Hepatocyte (in vitro differentiated cells): ENCODE data around the gene HSD17B8.

Experiments
- EZH2 ChIP-seq: fragments of 200-600 bp; sonication (generic); IDR thresholded peaks from 2 replicates; pipeline ENCODE4 v1.6.1; 2016; ENCODE audit warnings: antibody characterized with exemption, mild to moderate bottlenecking, borderline replicate concordance
- EZH2phosphoT487 ChIP-seq: fragments of 200-600 bp; sonication (generic); IDR thresholded peaks from one replicate; pipeline ENCODE4 v1.6.1; 2018; ENCODE audit warnings: antibody characterized with exemption, mild to moderate bottlenecking, low read depth, moderate library complexity; ENCODE audit not compliant: unreplicated experiment, severe bottlenecking
- TF ChIP-seq, protein P1 (sequence below): fragments of 200-600 bp; sonication (generic); IDR thresholded peaks from 2 replicates; pipeline ENCODE4 v1.5.1; 2016; ENCODE audit warnings: antibody characterized with exemption, mild to moderate bottlenecking; ENCODE audit not compliant: poor library complexity

DNA sequence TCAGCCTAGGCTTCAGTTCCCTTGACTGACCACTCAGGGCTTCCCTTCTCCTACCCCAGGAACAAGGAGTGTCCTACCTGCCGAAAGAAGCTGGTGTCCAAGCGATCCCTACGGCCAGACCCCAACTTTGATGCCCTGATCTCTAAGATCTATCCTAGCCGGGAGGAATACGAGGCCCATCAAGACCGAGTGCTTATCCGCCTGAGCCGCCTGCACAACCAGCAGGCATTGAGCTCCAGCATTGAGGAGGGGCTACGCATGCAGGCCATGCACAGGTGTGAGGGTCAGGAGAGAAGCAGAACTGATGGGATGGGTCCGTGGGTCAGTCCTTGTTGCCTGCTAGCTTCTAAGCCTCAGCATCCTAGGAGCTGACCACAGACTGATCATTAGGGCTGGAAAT is 5.4 kb downstream of the HSD17B8 start:
- TF ChIP-seq EZH2 = no peak
- no peak for TF ChIP-seq EZH2phosphoT487
- TF ChIP-seq, protein P1, sequence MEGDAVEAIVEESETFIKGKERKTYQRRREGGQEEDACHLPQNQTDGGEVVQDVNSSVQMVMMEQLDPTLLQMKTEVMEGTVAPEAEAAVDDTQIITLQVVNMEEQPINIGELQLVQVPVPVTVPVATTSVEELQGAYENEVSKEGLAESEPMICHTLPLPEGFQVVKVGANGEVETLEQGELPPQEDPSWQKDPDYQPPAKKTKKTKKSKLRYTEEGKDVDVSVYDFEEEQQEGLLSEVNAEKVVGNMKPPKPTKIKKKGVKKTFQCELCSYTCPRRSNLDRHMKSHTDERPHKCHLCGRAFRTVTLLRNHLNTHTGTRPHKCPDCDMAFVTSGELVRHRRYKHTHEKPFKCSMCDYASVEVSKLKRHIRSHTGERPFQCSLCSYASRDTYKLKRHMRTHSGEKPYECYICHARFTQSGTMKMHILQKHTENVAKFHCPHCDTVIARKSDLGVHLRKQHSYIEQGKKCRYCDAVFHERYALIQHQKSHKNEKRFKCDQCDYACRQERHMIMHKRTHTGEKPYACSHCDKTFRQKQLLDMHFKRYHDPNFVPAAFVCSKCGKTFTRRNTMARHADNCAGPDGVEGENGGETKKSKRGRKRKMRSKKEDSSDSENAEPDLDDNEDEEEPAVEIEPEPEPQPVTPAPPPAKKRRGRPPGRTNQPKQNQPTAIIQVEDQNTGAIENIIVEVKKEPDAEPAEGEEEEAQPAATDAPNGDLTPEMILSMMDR = no peak
